OCI-LY1 (cell line): ENCODE measurements around the gene CGREF1.

Source experiments
- EZH2 ChIP-seq: fragments of 200-600 bp; sonication (generic), shearing (Covaris generic); IDR thresholded peaks from 2 replicates; pipeline ENCODE4 v1.8.0; 2017; ENCODE audit warnings: borderline replicate concordance, mixed run types, mild to moderate bottlenecking, antibody characterized with exemption, low read length, moderate library complexity, mixed read lengths
- TF ChIP-seq, protein P1 (sequence below): fragments of 200-600 bp; sonication (generic), shearing (Covaris generic); IDR thresholded peaks from 2 replicates; pipeline ENCODE4 v1.5.1; 2017; ENCODE audit warnings: mild to moderate bottlenecking, antibody characterized with exemption, low read length, moderate library complexity, mixed read lengths

GRCh38 chr2:27099334-27099955 lies 19.5 kb downstream of the CGREF1 start:
- TF ChIP-seq, protein P1, sequence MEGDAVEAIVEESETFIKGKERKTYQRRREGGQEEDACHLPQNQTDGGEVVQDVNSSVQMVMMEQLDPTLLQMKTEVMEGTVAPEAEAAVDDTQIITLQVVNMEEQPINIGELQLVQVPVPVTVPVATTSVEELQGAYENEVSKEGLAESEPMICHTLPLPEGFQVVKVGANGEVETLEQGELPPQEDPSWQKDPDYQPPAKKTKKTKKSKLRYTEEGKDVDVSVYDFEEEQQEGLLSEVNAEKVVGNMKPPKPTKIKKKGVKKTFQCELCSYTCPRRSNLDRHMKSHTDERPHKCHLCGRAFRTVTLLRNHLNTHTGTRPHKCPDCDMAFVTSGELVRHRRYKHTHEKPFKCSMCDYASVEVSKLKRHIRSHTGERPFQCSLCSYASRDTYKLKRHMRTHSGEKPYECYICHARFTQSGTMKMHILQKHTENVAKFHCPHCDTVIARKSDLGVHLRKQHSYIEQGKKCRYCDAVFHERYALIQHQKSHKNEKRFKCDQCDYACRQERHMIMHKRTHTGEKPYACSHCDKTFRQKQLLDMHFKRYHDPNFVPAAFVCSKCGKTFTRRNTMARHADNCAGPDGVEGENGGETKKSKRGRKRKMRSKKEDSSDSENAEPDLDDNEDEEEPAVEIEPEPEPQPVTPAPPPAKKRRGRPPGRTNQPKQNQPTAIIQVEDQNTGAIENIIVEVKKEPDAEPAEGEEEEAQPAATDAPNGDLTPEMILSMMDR = no peak
- no peak for TF ChIP-seq EZH2
